GM21360 (cell line): ENCODE measurements around the gene MUC5AC.

Source experiments
- ATAC-seq: cut with Tn5 transposase; IDR thresholded peaks from one replicate; pipeline ENCODE4 v1.9.1; 2021; ENCODE audit warnings: mild to moderate bottlenecking, moderate library complexity; ENCODE audit not compliant: unreplicated experiment

The MUC5AC gene

GRCh38 chr11:1224111-1224490 lies 66.3 kb downstream of the MUC5AC start:
- no peak for ATAC-seq

- ATAC-seq: no peak
These were observed 67.0 kb downstream of the MUC5AC start for GRCh38 chr11:1224491-1225385.

- no peak for ATAC-seq
These were observed 67.9 kb downstream of the MUC5AC start for GRCh38 chr11:1225386-1226225.

GRCh38 chr11:1226226-1226985 lies 68.7 kb downstream of the MUC5AC start:
- no peak for ATAC-seq

DNA sequence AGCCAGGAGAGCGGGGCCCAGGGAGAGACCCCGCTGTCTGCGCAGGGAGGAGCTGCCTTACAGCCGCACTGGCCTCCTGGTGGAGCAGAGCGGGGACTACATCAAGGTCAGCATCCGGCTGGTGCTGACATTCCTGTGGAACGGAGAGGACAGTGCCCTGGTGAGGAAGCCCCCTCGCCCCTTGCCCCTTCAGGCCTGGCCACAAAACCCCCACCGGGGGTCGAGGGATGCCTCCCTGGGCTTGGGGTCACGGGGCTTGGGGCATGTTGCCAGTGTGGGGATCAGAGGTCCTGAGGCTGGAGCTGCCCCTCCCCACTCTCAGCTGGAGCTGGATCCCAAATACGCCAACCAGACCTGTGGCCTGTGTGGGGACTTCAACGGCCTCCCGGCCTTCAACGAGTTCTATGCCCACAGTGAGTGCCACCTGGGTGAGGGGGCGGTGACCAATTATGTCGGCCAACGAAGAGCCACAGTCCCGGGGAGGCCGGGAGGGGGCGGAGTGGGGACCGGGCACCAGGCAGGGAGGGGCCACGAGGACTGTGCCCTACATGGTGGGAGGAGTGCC lies 69.3 kb downstream of the MUC5AC start:
- ATAC-seq: no peak

GRCh38 chr11:1227551-1228100 lies 69.9 kb downstream of the MUC5AC start:
- ATAC-seq: no peak

DNA sequence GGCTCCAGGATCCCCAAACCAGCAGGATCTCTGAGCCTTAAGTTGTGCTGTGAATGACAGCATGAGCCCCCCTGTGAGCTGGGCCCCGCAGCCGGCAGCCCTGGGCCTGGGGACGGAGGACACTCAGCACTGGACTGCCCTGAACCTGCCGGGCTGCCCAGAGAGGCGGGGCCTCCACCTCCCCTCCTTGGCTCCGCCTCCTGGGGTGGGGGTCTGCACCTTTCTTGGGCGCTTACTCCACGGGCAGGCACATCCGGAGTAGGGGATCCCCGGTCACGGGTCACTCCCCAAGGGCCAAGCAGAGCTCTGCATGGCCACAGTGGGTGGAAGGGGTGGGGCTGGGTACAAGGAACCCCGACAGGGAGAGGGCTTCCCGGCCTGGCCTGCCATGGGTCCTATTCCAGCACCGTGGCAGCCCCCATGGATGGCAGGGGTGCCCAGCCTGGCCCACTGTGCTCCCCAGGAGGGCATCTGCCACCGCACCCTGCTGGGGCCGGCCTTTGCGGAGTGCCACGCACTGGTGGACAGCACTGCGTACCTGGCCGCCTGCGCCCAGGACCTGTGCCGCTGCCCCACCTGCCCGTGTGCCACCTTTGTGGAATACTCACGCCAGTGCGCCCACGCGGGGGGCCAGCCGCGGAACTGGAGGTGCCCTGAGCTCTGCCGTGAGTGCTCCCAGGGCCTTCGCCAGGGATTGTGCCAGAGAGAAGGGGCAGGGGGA lies 70.5 kb downstream of the MUC5AC start:
- no peak for ATAC-seq

- no peak for ATAC-seq
These were observed 71.2 kb downstream of the MUC5AC start for GRCh38 chr11:1228921-1229451.

DNA sequence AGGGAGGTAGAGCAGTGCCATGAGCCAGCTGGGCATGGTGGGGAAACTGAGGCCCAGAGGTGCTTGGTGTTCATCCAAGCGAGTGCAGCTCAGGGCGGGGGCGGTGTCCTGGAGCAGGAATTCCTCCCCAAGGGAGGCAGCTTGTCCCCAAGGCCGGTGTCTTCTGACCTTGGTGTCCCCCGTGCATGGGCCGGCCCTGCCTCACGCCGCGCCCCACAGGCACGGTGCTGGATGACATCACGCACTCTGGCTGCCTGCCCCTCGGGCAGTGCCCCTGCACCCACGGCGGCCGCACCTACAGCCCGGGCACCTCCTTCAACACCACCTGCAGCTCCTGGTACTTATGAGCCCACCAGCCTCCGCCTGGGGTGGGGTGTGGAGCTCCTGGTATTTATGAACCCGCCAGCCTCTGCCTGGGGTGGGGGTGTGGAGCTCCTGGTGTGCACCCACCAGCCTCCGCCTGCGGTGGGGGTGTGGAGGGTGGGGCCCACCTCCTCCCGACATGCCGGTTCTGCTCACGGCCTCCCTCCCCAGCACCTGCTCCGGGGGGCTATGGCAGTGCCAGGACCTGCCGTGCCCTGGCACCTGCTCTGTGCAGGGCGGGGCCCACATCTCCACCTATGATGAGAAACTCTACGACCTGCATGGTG lies 71.8 kb downstream of the MUC5AC start:
- ATAC-seq: no peak

GRCh38 chr11:1230121-1230455 lies 72.3 kb downstream of the MUC5AC start:
- ATAC-seq: no peak

GRCh38 chr11:1230456-1231395 lies 73.0 kb downstream of the MUC5AC start:
- no peak for ATAC-seq

GRCh38 chr11:1231396-1232020 lies 73.8 kb downstream of the MUC5AC start:
- ATAC-seq: no peak

- ATAC-seq: no peak
These were observed 74.5 kb downstream of the MUC5AC start for GRCh38 chr11:1232021-1232882.

DNA sequence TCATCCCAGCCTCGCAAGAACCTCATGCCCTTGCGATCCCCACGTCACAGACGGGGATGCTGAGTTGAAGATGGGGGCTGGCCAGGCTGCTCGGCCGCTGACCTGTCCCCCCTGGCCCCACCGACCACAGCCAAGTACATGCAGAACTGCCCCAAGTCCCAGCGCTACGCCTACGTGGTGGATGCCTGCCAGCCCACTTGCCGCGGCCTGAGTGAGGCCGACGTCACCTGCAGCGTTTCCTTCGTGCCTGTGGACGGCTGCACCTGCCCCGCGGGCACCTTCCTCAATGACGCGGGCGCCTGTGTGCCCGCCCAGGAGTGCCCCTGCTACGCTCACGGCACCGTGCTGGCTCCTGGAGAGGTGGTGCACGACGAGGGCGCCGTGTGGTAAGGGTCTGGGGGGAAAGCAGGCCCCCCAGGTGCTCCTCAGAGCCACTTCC lies 75.1 kb downstream of the MUC5AC start:
- ATAC-seq: no peak

DNA sequence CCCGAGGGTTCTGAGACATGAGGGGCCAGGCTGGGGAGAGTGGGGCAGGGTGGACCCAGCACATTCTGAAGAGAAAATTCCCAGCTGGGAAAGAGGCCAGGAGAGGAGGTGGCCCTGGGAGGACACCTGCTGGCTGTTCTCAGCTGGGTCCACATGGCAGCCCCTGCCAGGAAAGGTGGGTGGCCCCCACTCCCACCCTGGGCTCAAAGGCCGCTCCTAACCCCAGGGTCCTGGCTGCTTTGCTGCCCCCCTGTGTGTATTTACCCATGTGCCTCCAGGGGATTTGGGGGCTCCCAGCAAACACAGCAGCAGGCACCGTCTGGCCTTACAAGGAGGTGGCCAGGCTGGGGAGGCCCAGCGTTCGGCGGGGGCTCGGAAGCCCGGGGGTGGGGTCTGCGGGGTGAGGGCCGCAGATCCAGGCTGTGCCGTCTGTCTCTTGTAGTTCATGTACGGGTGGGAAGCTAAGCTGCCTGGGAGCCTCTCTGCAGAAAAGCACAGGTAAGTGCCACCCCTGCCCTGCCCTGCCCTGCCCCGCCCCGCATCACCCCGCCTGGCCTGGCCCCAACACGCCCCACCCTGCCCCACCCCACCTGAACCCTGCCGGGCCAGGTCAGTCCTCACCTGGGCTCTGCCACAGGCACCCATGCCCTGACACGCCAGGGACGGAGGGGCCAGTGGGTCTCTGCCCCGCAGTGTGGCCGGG lies 75.7 kb downstream of the MUC5AC start:
- no peak for ATAC-seq

DNA sequence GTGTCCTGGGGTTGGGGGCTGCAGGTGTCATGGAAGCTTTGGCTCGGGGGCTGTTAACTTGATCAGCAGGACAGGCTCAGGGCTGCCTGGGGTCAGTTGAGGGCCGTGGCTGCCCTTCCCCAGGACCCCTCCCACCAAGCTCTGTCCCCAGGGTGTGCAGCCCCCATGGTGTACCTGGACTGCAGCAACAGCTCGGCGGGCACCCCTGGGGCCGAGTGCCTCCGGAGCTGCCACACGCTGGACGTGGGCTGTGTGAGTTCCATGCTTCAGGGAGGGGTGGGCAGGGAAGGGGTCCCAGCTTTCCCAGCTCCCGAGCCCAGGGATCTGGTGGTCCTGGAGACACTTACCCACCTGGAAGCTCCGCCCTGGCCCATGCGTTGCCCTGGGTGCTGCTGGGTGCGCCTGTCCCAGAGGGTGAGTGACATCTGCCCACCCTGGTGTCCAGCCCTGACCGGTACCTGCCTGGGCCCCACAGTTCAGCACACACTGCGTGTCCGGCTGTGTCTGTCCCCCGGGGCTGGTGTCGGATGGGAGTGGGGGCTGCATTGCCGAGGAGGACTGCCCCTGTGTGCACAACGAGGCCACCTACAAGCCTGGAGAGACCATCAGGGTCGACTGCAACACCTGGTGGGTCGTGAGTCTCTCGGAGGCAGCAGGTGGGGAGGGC lies 76.4 kb downstream of the MUC5AC start:
- no peak for ATAC-seq
